SIG-M5 treated with dmso at 0.1 percent for 504 hours (cell line): ENCODE measurements around the gene NOS3.
"Not testable (repeated sequence)": the region's sequence is repeated elsewhere in the genome, so short reads cannot be mapped to it uniquely, and the experiment has no call there.

Source experiments
- DNase-seq: peaks from one replicate; lab custom pipeline; 2025; ENCODE audit not compliant: unreplicated experiment; lab: John Stamatoyannopoulos, UW

Gene NOS3

GRCh38 chr7:150997817-150998216 lies 7.0 kb downstream of the NOS3 start:
- DNase-seq, result no peak

GRCh38 chr7:150998341-150998740 lies 7.5 kb downstream of the NOS3 start:
- no peak for DNase-seq

GRCh38 chr7:150999001-150999400 lies 8.2 kb downstream of the NOS3 start:
- no peak for DNase-seq

- no peak for DNase-seq
Measured at GRCh38 chr7:150999497-151000230, 8.8 kb downstream of the NOS3 start.

GRCh38 chr7:151000897-151001495 lies 10.2 kb downstream of the NOS3 start:
- no peak for DNase-seq

- no peak for DNase-seq
Measured at GRCh38 chr7:151001546-151001945, 10.7 kb downstream of the NOS3 start.

GRCh38 chr7:151003572-151003971 lies 12.8 kb downstream of the NOS3 start:
- DNase-seq, result no peak

GRCh38 chr7:151005566-151005965 lies 14.7 kb downstream of the NOS3 start:
- no peak for DNase-seq

- no peak for DNase-seq
Measured at GRCh38 chr7:151006590-151007300, 15.9 kb downstream of the NOS3 start.

- DNase-seq, result no peak
Measured at GRCh38 chr7:151007469-151007898, 16.7 kb downstream of the NOS3 start.

GRCh38 chr7:151008143-151008510 lies 17.3 kb downstream of the NOS3 start:
- no peak for DNase-seq

- DNase-seq, result no peak
Measured at GRCh38 chr7:151008511-151009323, 17.9 kb downstream of the NOS3 start.

- DNase-seq, result no peak
Measured at GRCh38 chr7:151009327-151010036, 18.7 kb downstream of the NOS3 start.

GRCh38 chr7:151010037-151010306 lies 19.2 kb downstream of the NOS3 start:
- DNase-seq, result no peak

- no peak for DNase-seq
Measured at GRCh38 chr7:151010307-151011096, 19.7 kb downstream of the NOS3 start.

GRCh38 chr7:151011097-151011409 lies 20.2 kb downstream of the NOS3 start:
- DNase-seq, result no peak

GRCh38 chr7:151011616-151012015 lies 20.8 kb downstream of the NOS3 start:
- not testable (repeated sequence) for DNase-seq

GRCh38 chr7:151012031-151012692 lies 21.3 kb downstream of the NOS3 start:
- no peak for DNase-seq

- DNase-seq, result peak; percentile 39
Measured at GRCh38 chr7:151012911-151013347, 22.1 kb downstream of the NOS3 start.

- DNase-seq, result no peak
Measured at GRCh38 chr7:151013356-151013732, 22.5 kb downstream of the NOS3 start.
